ENCODE data around the gene MRPS15.

MRPS15 gene

DNA sequence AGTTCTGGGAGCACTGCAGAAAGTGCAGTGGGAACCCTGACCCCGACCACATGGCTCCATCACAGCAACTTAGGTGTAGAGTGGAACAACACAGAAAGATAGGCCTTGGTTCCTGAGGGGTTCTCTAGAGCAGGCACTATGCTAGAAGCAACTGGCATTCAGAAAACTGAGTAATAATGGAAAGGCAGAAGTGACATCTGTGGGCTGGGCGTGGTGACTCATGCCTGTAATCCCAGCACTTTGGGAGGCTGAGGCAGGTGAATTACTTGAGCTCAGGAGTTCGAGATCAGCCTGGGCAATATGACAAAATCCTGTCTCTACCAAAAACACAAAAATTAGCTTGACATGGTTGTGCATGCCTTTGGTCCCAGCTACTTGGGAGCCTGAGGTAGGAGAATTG, 5.3 kb downstream of the MRPS15 start:
- Histone ChIP-seq H3K9me2 (ENCODE audit: low read depth, low read length) (no peaks in the 10 kb centered on the region), H3K27ac (ENCODE audit: low read depth, low read length, poor library complexity, severe bottlenecking) (no peak overlapping the region), H3K9me3 (ENCODE audit: low read length) (no peaks in the 10 kb centered on the region), H2AFZ (ENCODE audit: low read length) (no peak overlapping the region), H3K4me2 (ENCODE audit: low read length) (no peak overlapping the region), H3K36me3 (ENCODE audit: insufficient read depth, low read length) (peaks cover 78% of the 10 kb centered on the region), H3K9ac (ENCODE audit: low read length) (no peak overlapping the region), H3F3A (ENCODE audit: insufficient read depth, low read length) (no peaks in the 10 kb centered on the region), H4K20me1 (ENCODE audit: insufficient read depth, low read length) (no peaks in the 10 kb centered on the region), H3K79me2 (ENCODE audit: insufficient read depth, low read length) (no peaks in the 10 kb centered on the region), H3K4me3 (ENCODE audit: low read depth, low read length, poor library complexity, severe bottlenecking) (no peak overlapping the region), H3K27me3 (ENCODE audit: insufficient read depth, low read length) (no peaks in the 10 kb centered on the region), H3K4me1 (ENCODE audit: insufficient read depth, low read length, severe bottlenecking) (peaks cover 6% of the 10 kb centered on the region)
- TF ChIP-seq, protein P1, sequence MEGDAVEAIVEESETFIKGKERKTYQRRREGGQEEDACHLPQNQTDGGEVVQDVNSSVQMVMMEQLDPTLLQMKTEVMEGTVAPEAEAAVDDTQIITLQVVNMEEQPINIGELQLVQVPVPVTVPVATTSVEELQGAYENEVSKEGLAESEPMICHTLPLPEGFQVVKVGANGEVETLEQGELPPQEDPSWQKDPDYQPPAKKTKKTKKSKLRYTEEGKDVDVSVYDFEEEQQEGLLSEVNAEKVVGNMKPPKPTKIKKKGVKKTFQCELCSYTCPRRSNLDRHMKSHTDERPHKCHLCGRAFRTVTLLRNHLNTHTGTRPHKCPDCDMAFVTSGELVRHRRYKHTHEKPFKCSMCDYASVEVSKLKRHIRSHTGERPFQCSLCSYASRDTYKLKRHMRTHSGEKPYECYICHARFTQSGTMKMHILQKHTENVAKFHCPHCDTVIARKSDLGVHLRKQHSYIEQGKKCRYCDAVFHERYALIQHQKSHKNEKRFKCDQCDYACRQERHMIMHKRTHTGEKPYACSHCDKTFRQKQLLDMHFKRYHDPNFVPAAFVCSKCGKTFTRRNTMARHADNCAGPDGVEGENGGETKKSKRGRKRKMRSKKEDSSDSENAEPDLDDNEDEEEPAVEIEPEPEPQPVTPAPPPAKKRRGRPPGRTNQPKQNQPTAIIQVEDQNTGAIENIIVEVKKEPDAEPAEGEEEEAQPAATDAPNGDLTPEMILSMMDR (IDR thresholded peaks at IDR 0.05; ENCODE audit: low read length), result no peak
- TF ChIP-seq EZH2 (IDR thresholded peaks at IDR 0.05; ENCODE audit: borderline replicate concordance, low read length), result no peak

DNA sequence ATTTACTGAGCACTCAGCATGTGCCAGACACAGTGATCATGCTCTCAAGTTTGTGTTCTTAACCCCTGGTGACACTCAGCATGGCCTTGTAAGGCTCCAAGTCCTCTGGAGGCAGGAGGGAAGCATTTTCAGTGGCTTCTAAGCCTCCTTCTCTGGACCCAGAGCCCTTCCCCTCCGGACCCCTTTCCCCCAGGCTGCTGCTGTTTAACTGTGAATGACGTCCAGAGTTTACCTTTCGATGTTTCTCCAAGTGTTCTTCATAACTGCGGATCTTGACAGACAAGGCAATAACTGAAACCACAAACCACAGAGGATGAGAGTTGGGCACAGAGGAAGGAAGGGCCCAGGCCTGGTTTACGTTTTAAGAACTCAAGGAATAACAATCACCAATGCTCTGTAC, 6.5 kb downstream of the MRPS15 start:
- Histone ChIP-seq H3K4me3 (ENCODE audit: low read depth, low read length, poor library complexity, severe bottlenecking) (no peak overlapping the region), H3K36me3 (ENCODE audit: insufficient read depth, low read length) (peaks cover 78% of the 10 kb centered on the region), H3K27ac (ENCODE audit: low read depth, low read length, poor library complexity, severe bottlenecking) (no peak overlapping the region), H3K9me3 (ENCODE audit: low read length) (no peaks in the 10 kb centered on the region), H4K20me1 (ENCODE audit: insufficient read depth, low read length) (no peaks in the 10 kb centered on the region), H3K4me1 (ENCODE audit: insufficient read depth, low read length, severe bottlenecking) (no peaks in the 10 kb centered on the region), H3K79me2 (ENCODE audit: insufficient read depth, low read length) (no peaks in the 10 kb centered on the region), H3K4me2 (ENCODE audit: low read length) (no peak overlapping the region), H3F3A (ENCODE audit: insufficient read depth, low read length) (no peaks in the 10 kb centered on the region), H2AFZ (ENCODE audit: low read length) (no peak overlapping the region), H3K9ac (ENCODE audit: low read length) (no peak overlapping the region), H3K9me2 (ENCODE audit: low read depth, low read length) (no peaks in the 10 kb centered on the region), H3K27me3 (ENCODE audit: insufficient read depth, low read length) (no peaks in the 10 kb centered on the region)
- TF ChIP-seq, protein P1 (IDR thresholded peaks at IDR 0.05; ENCODE audit: low read length), result no peak
- no peak for TF ChIP-seq EZH2 (IDR thresholded peaks at IDR 0.05; ENCODE audit: borderline replicate concordance, low read length)

DNA sequence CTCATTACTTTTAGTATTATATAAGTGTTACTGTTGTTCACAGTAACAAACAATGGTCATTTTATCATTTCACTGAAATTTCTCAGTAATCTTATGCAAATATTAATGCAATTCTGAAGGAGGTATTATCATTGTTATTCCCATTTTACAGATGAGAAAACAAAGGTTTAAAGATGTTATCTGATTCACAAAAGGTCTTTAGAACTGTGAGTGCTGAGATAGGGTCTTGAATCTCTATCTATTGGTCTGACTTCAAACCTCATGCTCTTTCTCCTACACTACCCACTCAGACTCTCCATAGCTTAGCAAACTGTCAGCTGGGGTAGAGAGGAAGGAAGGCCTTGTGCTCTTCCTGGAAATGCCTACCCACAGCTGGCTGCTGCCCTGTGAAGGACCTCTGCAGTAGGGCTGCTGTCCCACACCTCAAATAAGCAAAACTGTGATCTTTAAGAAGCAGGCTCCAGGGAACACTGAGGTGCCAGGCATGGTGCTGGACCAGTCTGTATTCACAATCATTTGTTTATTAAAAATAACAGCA, 7.7 kb downstream of the MRPS15 start:
- H3F3A ChIP-seq (ENCODE audit: insufficient read depth, low read length), result no peaks in the 10 kb centered on the region
- H3K79me2 ChIP-seq (ENCODE audit: insufficient read depth, low read length), result no peaks in the 10 kb centered on the region
- no peak overlapping the region for H3K4me3 ChIP-seq (ENCODE audit: low read depth, low read length, poor library complexity, severe bottlenecking)
- H3K4me1 ChIP-seq (ENCODE audit: insufficient read depth, low read length, severe bottlenecking), result no peaks in the 10 kb centered on the region
- no peaks in the 10 kb centered on the region for H4K20me1 ChIP-seq (ENCODE audit: insufficient read depth, low read length)
- peaks cover 69% of the 10 kb centered on the region for H3K36me3 ChIP-seq (ENCODE audit: insufficient read depth, low read length)
- H3K27ac ChIP-seq (ENCODE audit: low read depth, low read length, poor library complexity, severe bottlenecking), result no peak overlapping the region
- no peaks in the 10 kb centered on the region for H3K9me3 ChIP-seq (ENCODE audit: low read length)
- no peaks in the 10 kb centered on the region for H3K9me2 ChIP-seq (ENCODE audit: low read depth, low read length)
- TF ChIP-seq, protein P1 (IDR thresholded peaks at IDR 0.05; ENCODE audit: low read length), result no peak
- TF ChIP-seq EZH2 (IDR thresholded peaks at IDR 0.05; ENCODE audit: borderline replicate concordance, low read length), result no peak
- no peak overlapping the region for H3K9ac ChIP-seq (ENCODE audit: low read length)
- no peak overlapping the region for H2AFZ ChIP-seq (ENCODE audit: low read length)
- H3K27me3 ChIP-seq (ENCODE audit: insufficient read depth, low read length), result no peaks in the 10 kb centered on the region
- H3K4me2 ChIP-seq (ENCODE audit: low read length), result no peak overlapping the region
